Non-pigmented ciliary epithelial cell (primary cell): ENCODE data around the gene RPA3.

Experiments used
- DNase-seq: peaks from one replicate; pipeline ENCODE4 v3.0.0-alpha.2; 2010; ENCODE audit warnings: low read depth

Gene RPA3

DNA sequence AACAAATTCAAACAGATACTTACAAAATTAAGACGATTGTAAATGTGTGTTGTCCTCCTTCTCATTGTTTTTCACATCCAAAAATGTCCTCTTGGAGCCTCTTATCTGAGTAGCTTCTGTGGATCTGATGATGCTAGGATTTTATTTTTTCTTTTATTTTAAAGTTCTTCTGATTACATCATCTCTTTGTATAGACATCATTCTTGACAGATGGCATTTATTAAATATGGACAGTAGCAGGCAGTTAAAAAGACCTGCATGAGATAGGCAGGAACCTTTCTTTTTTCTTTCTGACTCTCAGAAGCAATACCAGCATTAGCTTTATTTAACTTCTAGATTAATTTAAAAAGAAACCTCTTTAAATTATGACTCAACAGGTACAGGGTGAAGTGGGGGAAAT, at the start of gene RPA3:
Gene RPA3, minus strand, starts transcription at position 116 of the 400 bp plus-strand sequence. CDS start 78,189 bp downstream, outside the sequence.
- no peak for DNase-seq

DNA sequence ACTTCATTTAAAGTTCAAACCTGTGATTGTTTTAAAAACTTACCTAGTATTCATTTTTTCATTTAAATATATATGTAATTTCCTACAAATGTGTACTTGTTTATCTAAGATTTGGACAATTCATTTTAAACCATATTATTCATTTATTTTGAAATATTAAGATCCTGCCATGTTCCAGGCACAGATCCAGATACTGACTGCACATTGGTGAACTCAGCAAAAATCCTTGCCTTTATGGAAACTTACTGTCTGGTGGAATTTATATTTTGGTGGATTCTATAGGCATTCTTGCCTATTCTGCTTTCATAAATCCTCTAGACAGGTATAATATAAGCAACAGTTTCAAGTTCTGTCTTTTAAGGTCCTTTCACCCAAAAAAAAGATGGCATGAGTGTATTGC, 48.3 kb upstream of the RPA3 start:
- no peak for DNase-seq

- no peak for DNase-seq
These were observed 47.0 kb upstream of the RPA3 start for GRCh38 chr7:7765422-7765821.

DNA sequence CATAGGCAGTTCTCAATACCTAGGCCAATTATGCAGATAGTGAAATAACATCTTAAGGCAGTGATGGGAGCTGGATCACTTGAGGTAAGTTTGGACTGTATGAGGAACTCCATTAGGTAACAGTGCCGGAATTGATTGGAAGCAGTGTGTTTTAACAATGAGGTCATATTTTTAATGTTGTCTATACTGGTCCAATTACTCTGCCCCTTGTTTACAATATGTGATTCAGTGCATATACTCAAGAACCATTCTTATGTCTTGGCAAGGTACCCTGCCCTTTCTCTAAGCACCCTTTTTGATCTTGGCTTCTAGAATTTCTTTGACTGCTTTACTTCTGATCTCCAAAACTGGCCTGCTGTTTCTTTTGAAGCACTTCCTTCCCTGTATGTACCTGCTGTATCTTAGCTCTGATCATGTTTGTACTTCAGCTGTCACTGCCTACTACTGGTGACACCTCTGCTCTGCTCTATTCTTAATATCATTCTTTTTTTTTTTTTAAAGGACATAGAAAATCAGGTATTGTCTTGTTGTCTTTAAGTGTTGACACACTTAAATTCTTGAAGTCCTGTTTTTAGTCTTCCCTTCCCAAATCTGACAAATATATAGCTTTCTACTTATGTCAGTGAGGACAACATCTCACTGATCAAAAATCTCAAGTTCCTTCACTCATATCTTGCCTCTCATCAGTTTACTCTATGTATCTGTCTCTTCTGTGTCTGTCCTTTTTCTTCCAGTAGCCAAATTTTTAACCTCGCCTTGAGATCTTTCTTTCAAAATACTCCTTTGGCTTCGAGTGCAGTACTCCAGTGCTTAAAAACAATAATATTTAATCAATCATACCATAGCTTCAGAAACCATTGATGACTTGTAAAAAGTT, 46.4 kb upstream of the RPA3 start:
- DNase-seq = no peak

DNA sequence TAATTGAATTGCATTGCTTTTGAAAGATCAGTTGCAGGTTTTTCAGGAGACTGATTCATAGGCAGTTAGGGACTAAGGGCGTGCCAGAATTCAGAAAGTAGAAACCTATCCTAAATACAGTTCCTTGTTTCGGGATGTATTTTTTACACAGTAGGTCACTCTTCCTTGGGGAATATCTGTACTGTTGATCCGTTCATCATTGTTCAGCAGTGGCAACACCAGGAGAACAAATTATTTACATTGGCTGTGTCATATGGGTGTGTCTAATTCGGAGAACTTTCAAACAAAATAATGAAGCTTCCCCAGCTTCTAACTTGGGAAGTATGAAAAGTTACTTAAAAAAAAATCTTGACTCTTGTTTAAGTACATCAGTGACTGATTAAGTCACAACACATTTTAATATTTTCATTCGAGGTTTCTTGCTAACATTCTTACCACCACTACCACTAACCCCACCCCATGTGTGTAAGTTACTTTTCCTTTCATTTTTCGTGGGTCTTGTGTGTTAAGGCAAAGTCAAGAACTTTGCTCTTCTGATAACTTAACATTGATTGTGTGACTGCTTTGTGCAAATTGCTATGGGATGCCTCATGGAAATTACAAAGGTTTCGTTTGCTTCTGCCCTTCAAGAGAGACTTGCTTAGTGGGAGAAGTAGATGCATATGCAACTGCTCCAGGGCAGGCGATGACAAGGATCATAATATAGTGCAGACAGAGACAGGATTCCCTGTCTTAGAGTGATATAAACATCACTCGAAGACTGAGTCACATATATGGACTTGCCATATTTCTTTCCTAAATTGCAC, 43.8 kb upstream of the RPA3 start:
- no peak for DNase-seq

DNA sequence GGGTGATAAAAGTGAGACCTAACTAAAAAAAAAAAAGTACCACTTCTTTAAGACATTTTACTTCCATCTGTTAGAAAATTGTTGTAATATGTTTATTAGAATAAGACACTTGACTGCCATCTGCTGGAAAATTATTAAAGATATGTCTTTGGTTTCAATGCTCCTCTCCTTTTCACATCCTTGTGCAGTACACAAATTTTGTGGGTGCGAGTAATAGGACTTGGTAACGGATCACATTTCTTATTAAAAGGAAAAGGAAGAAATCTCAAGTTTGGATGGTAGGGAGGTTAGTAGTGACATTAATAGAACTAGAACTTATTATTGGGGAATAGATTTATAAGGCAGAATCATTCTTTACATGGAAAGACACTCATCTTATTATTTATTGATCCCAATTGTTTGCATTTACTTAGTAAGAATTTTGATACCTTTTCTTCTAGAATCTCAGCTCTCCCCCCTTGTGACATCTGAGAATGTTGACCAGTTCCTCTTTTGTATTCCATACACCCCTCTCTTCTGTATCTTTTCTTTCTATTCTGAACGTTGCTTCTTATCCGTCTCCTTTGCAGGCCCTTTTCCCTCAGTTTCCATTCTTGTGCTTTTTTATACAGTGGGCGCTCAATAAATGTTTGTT, 43.0 kb upstream of the RPA3 start:
- no peak for DNase-seq

DNA sequence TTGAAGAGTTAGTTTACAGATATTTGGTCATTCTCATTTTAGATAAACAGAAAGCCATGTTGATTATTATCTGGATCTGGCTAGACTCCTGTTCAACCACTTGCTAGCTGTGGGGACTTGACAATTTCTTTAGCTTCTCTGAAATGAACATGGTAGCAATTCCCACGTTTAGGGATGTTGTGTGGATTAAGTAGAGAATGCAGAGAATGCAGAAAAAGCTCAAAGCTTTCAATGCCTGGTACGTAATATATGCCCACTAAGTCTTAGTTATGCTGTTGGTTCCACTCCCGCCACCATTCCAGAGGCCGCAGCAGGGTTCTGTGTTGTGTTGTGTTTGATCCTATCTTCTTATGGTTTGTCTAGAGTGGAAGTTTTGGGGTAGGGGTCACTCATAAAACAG, 39.2 kb upstream of the RPA3 start:
- no peak for DNase-seq

DNA sequence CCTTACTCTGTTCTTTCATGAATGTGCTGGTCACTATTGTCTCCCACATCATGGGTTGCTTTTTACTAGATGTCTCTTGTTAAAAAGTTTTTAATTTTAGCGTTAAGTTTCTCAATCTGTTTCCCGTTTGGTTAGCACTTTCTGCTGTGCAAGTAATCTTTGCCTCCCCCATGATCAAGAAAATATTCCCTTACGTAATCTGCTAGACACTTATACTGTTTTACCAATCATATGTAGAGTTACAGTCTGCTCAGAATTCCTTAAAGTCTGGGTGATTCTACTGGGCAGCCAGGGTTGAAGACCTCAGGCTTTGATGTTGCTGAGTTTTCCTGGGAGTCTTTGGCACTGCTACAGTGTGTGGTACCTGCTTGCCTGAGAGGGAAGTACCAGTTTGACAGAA, 38.2 kb upstream of the RPA3 start:
- DNase-seq = no peak

DNA sequence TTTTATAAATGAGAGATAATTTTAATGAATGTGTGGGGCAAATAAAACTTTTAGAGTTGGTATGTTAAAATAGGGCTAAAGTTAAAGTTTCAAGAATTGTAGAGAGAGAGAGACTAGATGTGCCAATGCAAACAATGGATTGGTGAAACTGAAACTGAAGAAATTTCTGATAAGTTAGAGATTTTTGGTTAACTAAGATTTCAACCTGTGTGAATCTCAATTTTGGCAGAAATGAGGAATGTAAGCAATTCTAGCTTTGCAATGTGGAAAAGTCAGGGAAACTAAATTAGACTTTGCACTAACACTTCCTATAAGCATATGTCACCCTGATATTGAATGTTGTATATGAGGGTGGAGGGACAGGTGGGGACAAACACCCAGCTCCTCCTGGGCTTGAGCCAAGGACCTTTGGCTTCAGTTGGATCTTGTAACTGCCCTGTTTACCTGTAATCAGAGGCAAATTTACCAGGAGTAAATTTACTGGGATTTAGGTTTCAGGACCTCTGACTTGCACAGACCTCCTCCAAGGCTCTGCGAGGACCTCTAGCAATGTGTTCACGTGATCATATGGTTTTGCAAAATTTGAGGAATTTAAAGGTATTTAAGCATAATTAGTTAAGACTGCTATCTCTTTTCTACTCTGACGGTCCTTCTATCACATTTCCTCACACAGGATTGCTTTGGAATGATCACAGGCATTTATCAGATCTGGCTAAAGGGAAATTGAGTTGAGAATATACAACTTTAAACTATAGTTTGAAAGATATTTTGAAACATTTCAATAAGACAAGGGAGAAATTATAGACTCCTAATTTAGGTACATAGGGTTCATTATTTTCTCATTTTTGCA, 33.1 kb upstream of the RPA3 start:
- no peak for DNase-seq

DNA sequence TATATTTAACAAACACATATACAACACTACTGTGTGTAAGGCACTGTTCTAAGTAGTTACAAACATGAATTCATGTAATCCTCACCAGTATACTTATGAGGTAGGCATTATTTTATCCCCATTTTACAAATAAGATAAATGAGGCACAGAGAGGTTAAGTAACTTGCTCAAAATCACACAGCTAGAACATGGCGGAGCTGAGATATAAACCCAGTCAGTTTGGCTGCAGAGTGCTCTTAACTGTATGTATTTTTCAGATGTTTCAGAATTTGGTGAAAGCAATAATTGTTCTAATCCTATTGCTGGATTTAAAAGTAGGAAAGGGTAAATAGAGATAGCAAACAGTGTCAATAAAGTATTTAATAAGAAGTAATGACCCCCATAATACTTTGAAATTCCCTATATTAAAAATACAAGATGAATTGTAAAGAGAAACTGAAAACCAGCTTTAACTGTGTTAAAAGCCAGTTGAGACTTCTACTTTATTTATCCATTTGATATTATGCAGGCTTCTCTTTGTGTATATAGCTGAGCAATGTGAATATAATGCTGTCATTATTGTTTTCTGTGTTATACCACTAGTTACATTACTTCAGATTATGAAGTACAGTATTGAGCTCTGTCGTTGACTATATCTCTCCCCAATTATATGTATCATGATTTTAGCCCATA, 32.3 kb upstream of the RPA3 start:
- DNase-seq = no peak

GRCh38 chr7:7746458-7746857, 28.1 kb upstream of the RPA3 start:
- DNase-seq = no peak

- no peak for DNase-seq
These were observed 27.6 kb upstream of the RPA3 start for GRCh38 chr7:7745966-7746365.

- no peak for DNase-seq
These were observed 26.9 kb upstream of the RPA3 start for GRCh38 chr7:7745258-7745657.

GRCh38 chr7:7742223-7742622, 23.8 kb upstream of the RPA3 start:
- no peak for DNase-seq

GRCh38 chr7:7740037-7740355, 21.6 kb upstream of the RPA3 start:
- no peak for DNase-seq

- DNase-seq = no peak
These were observed 21.0 kb upstream of the RPA3 start for GRCh38 chr7:7739204-7740036.

GRCh38 chr7:7738622-7739021, 20.2 kb upstream of the RPA3 start:
- no peak for DNase-seq

GRCh38 chr7:7738177-7738576, 19.8 kb upstream of the RPA3 start:
- DNase-seq = no peak

- DNase-seq = no peak
These were observed 19.3 kb upstream of the RPA3 start for GRCh38 chr7:7737674-7738073.

- no peak for DNase-seq
These were observed 18.3 kb upstream of the RPA3 start for GRCh38 chr7:7736671-7737070.
